B cell (primary cell): ENCODE measurements around the gene SLC25A39. TPM values are rescaled to one million over a fixed set of nuclear protein-coding genes. Genes with fewer than 3 reads are reported as not detected.

Experiments used
- ATAC-seq: fragments of 200-7000 bp; cut with Tn5 transposase; one replicate; pipeline ENCODE4 v1.10.0; 2021; ENCODE audit warnings: low read depth, mild to moderate bottlenecking, moderate number of reproducible peaks, moderate library complexity
- CTCF ChIA-PET: fragments of 350-600 bp; sonication (Branson Sonifier 250); formaldehyde crosslinking; loops from one replicate; lab custom pipeline; 2021; ENCODE audit warnings: antibody characterized with exemption, inconsistent platforms; lab: Charles Lee
- POLR2A ChIA-PET: fragments of 350-600 bp; sonication (Branson Sonifier 250); formaldehyde crosslinking; loops from one replicate; lab custom pipeline; 2021; ENCODE audit warnings: antibody characterized with exemption; lab: Charles Lee
- DNase-seq: peaks from one replicate; pipeline ENCODE4 v3.0.0; 2013
- H2AFZ ChIP-seq: 2 replicates; pipeline ENCODE4 v1.6.1; 2012; ENCODE audit warnings: mild to moderate bottlenecking, low read depth, low read length; ENCODE audit not compliant: insufficient read depth, poor library complexity, severe bottlenecking
- H3K27ac ChIP-seq, 2 donors: 1 replicate in 1 of 2; 2 replicates in 1 of 2; pipeline ENCODE4 v1.5.1; 2012 to 2013; ENCODE audit warnings: low read length in 2 of 2, mild to moderate bottlenecking in 2 of 2, moderate library complexity in 1 of 2
- H3K27me3 ChIP-seq, 4 experiments: fragments of 200-600 bp in 1 of 4; sonication (generic) in 1 of 4; replicated peaks in 1 of 4; 1 replicate in 2 of 4; 2 replicates in 2 of 4; pipeline versions ENCODE4 v1.6.1 to v1.7.0; 2013 to 2016; ENCODE audit warnings: low read length in 3 of 4, mild to moderate bottlenecking in 2 of 4, mixed read lengths in 1 of 4, moderate library complexity in 1 of 4; ENCODE audit not compliant: insufficient read depth in 4 of 4, control insufficient read depth in 3 of 4; ENCODE audit errors: control extremely low read depth in 1 of 4
- H3K36me3 ChIP-seq, 2 experiments: replicated peaks in 1 of 2; 1 replicate in 1 of 2; 2 replicates in 1 of 2; pipeline versions ENCODE4 v1.6.1 to v1.7.1; 2013; ENCODE audit warnings: low read length in 1 of 2; ENCODE audit not compliant: insufficient read depth in 2 of 2, control insufficient read depth in 1 of 2; ENCODE audit errors: control extremely low read depth in 1 of 2, extremely low read depth in 1 of 2
- H3K4me1 ChIP-seq, 2 donors: fragments of 200-600 bp in 1 of 2; sonication (generic) in 1 of 2; 1 replicate in 1 of 2; 2 replicates in 1 of 2; pipeline versions ENCODE4 v1.5.1 to v1.6.1; 2013 to 2017; ENCODE audit warnings: low read length in 2 of 2; ENCODE audit not compliant: control insufficient read depth in 2 of 2, insufficient read depth in 2 of 2
- H3K4me2 ChIP-seq: replicated peaks from 2 replicates; pipeline ENCODE3; 2012; ENCODE audit warnings: mild to moderate bottlenecking, low read depth, low read length; ENCODE audit not compliant: poor library complexity, severe bottlenecking
- H3K4me3 ChIP-seq, 5 experiments: fragments of 200-600 bp in 1 of 5; sonication (generic) in 1 of 5; 1 replicate in 3 of 5; 2 replicates in 2 of 5; pipeline versions ENCODE4 v1.5.1 to v1.7.0; 2011 to 2016; ENCODE audit warnings: low read length in 4 of 5, mild to moderate bottlenecking in 4 of 5, low read depth in 2 of 5, control low read depth in 1 of 5, moderate library complexity in 1 of 5; ENCODE audit not compliant: insufficient read depth in 1 of 5; ENCODE audit errors: control extremely low read depth in 1 of 5, extremely low read depth in 1 of 5
- H3K79me2 ChIP-seq: fragments of 200-600 bp; sonication (generic); one replicate; pipeline ENCODE4 v1.6.0; 2016; ENCODE audit warnings: low read length; ENCODE audit not compliant: control insufficient read depth, insufficient read depth
- H3K9ac ChIP-seq: fragments of 200-600 bp; sonication (generic); 2 replicates; pipeline ENCODE4 v1.6.1; 2017; ENCODE audit warnings: mild to moderate bottlenecking, low read length, moderate library complexity
- H3K9me3 ChIP-seq, 3 donors: one replicate each; pipeline versions ENCODE4 v1.6.1 to v1.7.1; 2013; ENCODE audit warnings: low read length in 2 of 3; ENCODE audit not compliant: control insufficient read depth in 2 of 3, insufficient read depth in 1 of 3; ENCODE audit errors: control extremely low read depth in 1 of 3
- H4K20me1 ChIP-seq: 2 replicates; pipeline ENCODE4 v1.6.0; 2012; ENCODE audit warnings: mild to moderate bottlenecking, low read length; ENCODE audit not compliant: insufficient read depth, control insufficient read depth, poor library complexity, severe bottlenecking
- H3K27ac Mint-ChIP-seq: one replicate; pipeline ENCODE4 v1.8.0; 2021; ENCODE audit warnings: mixed read lengths
- H3K27me3 Mint-ChIP-seq: one replicate; pipeline ENCODE4 v1.8.0; 2021; ENCODE audit warnings: mixed read lengths
- H3K4me1 Mint-ChIP-seq: one replicate; pipeline ENCODE4 v1.8.0; 2021; ENCODE audit warnings: mixed read lengths
- H3K4me3 Mint-ChIP-seq: one replicate; pipeline ENCODE4 v1.8.0; 2021; ENCODE audit warnings: mixed read lengths
- H3K9me3 Mint-ChIP-seq: one replicate; pipeline ENCODE4 v1.8.0; 2022; ENCODE audit warnings: mixed read lengths; ENCODE audit not compliant: insufficient read depth
- EZH2 ChIP-seq: IDR thresholded peaks from 2 replicates; pipeline ENCODE4 v1.6.1; 2012; ENCODE audit warnings: borderline replicate concordance, low read depth, mild to moderate bottlenecking, moderate library complexity, low read length; ENCODE audit not compliant: insufficient read depth, poor library complexity, severe bottlenecking
- WGBS: methylation state at CpG from one replicate; pipeline ENCODE4 v1.1.5; 2013; ENCODE audit warnings: missing lambda C conversion rate; ENCODE audit not compliant: insufficient coverage; 5-methylcytosine and 5-hydroxymethylcytosine counted together
- intact Hi-C: fragments of 100-400 bp; cut with micrococcal nuclease; formaldehyde crosslinking; loops from one replicate; pipeline ENCODE4 v1.10.0; 2022
- polyA plus RNA-seq: library from polyadenylated mRNA; depleted of rRNA; stranded (reverse); fragments of >200 nt; gene quantifications from 2 replicates; pipeline ENCODE4 v1.2.3, GENCODE V29; 2012
- total RNA-seq, 2 donors: library from RNA; stranded (reverse); fragments of 120-200 nt in 1 of 2; gene quantifications; 1 replicate in 1 of 2; 2 replicates in 1 of 2; pipeline versions ENCODE4 v1.2.3 to v1.2.4, GENCODE V29; 2013 to 2022
- TF ChIP-seq, protein P1 (sequence below): fragments of 200-600 bp; IDR thresholded peaks from one replicate; pipeline ENCODE4 v1.8.0; 2022; ENCODE audit warnings: antibody characterized with exemption, mild to moderate bottlenecking

SLC25A39 gene
- total and polyA plus RNA-seq, 2 donors (not counting 1 experiment from before 2014, with no cell fraction given): 88.4 to 160 TPM

DNA sequence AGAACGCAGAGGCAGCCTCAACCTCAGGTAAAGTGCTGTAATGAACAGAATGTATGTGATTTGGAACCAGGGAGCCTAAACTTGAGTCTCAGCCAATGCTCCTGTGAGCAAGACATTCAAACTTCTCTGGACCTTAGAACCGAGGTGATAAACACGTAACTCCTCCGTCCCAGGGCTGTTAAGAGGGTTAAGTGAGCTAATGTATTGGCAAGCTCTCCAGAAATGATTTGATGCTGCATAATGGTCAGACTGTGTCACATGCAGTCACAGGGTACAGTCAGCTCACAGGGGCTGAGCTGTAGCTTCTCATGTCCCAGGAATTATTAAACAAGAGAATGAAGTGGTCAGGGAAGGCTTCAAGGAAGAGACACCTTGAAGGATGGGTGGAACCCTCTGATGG is 46.6 kb downstream of the SLC25A39 start:
- DNase-seq: no peak
- TF ChIP-seq EZH2: no peak
- TF ChIP-seq, protein P1, sequence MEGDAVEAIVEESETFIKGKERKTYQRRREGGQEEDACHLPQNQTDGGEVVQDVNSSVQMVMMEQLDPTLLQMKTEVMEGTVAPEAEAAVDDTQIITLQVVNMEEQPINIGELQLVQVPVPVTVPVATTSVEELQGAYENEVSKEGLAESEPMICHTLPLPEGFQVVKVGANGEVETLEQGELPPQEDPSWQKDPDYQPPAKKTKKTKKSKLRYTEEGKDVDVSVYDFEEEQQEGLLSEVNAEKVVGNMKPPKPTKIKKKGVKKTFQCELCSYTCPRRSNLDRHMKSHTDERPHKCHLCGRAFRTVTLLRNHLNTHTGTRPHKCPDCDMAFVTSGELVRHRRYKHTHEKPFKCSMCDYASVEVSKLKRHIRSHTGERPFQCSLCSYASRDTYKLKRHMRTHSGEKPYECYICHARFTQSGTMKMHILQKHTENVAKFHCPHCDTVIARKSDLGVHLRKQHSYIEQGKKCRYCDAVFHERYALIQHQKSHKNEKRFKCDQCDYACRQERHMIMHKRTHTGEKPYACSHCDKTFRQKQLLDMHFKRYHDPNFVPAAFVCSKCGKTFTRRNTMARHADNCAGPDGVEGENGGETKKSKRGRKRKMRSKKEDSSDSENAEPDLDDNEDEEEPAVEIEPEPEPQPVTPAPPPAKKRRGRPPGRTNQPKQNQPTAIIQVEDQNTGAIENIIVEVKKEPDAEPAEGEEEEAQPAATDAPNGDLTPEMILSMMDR: no peak
- intact Hi-C loops: no loop called here
- peaks cover 10 to 11% of the 10 kb centered on the region in 2 donors for H3K4me1 ChIP-seq
- no peak overlapping the region for H3K4me2 ChIP-seq
- Mint-ChIP-seq H3K9me3 (no peaks in the 10 kb centered on the region), H3K4me3 (no peak overlapping the region), H3K27ac (no peak overlapping the region), H3K27me3 (peaks cover 17% of the 10 kb centered on the region), H3K4me1 (peaks cover 10% of the 10 kb centered on the region)
- ChIA-PET CTCF (no interaction called here), POLR2A (no interaction called here)
- no peak overlapping the region for H3K9ac ChIP-seq
- no peak overlapping the region for H2AFZ ChIP-seq
- no peaks in the 10 kb centered on the region for H4K20me1 ChIP-seq
- H3K79me2 ChIP-seq: no peaks in the 10 kb centered on the region
- WGBS: 100% methylated on average over 4 of the region's 4 CpGs
- H3K9me3 ChIP-seq: no peaks in the 10 kb centered on the region
- no peak for ATAC-seq
- H3K36me3 ChIP-seq: no peaks in the 10 kb centered on the region
- H3K27ac ChIP-seq: no peak overlapping the region
- no peak overlapping the region for H3K4me3 ChIP-seq
- H3K27me3 ChIP-seq: peaks cover 0 to 6% (median 1%) of the 10 kb centered on the region in 4 experiments

DNA sequence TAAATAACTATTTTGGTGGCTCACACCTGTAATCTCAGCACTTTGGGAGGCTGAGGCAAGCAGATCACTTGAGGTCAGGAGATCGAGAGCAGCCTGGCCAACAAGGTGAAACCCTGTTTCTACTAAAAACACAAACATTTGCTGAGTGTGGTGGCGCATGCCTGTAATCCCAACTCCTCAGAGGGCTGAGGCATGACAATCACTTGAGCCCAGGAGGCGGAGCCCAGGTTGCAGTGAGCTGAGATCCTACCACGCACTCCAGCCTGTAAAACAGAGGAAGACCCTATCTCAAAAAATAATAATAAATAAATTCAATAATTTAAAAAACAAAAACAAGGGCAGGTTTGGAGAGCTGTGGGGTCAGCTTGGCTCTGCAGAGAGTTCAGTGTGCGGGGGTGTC is 51.0 kb downstream of the SLC25A39 start:
- Histone ChIP-seq H3K4me1 (no peaks in the 10 kb centered on the region), H3K4me3 (no peak overlapping the region), H3K9ac (no peak overlapping the region), H3K4me2 (no peak overlapping the region), H3K36me3 (no peaks in the 10 kb centered on the region), H2AFZ (no peak overlapping the region), H3K27me3 (peaks cover 0 to 3% (median 1%) of the 10 kb centered on the region in 4 experiments), H3K79me2 (no peaks in the 10 kb centered on the region), H4K20me1 (no peaks in the 10 kb centered on the region), H3K9me3 (no peaks in the 10 kb centered on the region), H3K27ac (no peak overlapping the region)
- H3K27me3 Mint-ChIP-seq: peaks cover 26% of the 10 kb centered on the region
- H3K4me3 Mint-ChIP-seq: no peak overlapping the region
- 97% methylated on average over 3 of the region's 5 CpGs for WGBS
- POLR2A ChIA-PET: no interaction called here
- DNase-seq (no peak), ATAC-seq (no peak)
- no peak overlapping the region for H3K27ac Mint-ChIP-seq
- H3K9me3 Mint-ChIP-seq: no peaks in the 10 kb centered on the region
- CTCF ChIA-PET: interaction anchor here (0.8 kb wide), 1 partner anchor 11 kb away, joined by 3 read pairs; no protein-coding TSS in a partner anchor
- intact Hi-C loops: no loop called here
- no peaks in the 10 kb centered on the region for H3K4me1 Mint-ChIP-seq
- no peak for TF ChIP-seq EZH2
- TF ChIP-seq, protein P1: no peak
